Measurements from ENCODE around the gene TOM1L2.

DNA sequence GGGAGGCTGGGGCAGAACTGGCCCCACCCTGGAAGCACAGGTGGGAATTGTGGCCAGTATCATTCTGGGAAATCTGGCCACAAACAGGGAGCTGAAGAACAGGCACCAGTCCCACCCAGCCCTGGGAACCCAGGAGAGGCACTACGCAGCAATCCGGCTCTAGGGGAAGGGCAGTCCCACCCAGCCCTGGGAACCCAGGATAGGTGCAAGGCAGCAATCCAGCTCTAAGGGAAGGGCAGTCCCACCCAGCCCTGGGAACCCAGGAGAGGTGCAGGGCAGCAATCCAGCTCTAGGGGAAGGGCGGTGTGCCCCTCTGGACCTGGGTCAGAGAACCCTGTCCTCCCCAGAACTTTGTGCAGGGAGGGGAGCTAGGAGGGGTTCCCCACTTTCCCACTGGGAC is 7.6 kb upstream of the TOM1L2 start:
- TF ChIP-seq, protein P1, sequence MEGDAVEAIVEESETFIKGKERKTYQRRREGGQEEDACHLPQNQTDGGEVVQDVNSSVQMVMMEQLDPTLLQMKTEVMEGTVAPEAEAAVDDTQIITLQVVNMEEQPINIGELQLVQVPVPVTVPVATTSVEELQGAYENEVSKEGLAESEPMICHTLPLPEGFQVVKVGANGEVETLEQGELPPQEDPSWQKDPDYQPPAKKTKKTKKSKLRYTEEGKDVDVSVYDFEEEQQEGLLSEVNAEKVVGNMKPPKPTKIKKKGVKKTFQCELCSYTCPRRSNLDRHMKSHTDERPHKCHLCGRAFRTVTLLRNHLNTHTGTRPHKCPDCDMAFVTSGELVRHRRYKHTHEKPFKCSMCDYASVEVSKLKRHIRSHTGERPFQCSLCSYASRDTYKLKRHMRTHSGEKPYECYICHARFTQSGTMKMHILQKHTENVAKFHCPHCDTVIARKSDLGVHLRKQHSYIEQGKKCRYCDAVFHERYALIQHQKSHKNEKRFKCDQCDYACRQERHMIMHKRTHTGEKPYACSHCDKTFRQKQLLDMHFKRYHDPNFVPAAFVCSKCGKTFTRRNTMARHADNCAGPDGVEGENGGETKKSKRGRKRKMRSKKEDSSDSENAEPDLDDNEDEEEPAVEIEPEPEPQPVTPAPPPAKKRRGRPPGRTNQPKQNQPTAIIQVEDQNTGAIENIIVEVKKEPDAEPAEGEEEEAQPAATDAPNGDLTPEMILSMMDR (IDR thresholded peaks at IDR 0.05; ENCODE audit: insufficient read depth, low read length), result no peak
- no peak for TF ChIP-seq POLR2AphosphoS5 (IDR thresholded peaks at IDR 0.05; ENCODE audit: low read depth)
- TF ChIP-seq, protein P2, sequence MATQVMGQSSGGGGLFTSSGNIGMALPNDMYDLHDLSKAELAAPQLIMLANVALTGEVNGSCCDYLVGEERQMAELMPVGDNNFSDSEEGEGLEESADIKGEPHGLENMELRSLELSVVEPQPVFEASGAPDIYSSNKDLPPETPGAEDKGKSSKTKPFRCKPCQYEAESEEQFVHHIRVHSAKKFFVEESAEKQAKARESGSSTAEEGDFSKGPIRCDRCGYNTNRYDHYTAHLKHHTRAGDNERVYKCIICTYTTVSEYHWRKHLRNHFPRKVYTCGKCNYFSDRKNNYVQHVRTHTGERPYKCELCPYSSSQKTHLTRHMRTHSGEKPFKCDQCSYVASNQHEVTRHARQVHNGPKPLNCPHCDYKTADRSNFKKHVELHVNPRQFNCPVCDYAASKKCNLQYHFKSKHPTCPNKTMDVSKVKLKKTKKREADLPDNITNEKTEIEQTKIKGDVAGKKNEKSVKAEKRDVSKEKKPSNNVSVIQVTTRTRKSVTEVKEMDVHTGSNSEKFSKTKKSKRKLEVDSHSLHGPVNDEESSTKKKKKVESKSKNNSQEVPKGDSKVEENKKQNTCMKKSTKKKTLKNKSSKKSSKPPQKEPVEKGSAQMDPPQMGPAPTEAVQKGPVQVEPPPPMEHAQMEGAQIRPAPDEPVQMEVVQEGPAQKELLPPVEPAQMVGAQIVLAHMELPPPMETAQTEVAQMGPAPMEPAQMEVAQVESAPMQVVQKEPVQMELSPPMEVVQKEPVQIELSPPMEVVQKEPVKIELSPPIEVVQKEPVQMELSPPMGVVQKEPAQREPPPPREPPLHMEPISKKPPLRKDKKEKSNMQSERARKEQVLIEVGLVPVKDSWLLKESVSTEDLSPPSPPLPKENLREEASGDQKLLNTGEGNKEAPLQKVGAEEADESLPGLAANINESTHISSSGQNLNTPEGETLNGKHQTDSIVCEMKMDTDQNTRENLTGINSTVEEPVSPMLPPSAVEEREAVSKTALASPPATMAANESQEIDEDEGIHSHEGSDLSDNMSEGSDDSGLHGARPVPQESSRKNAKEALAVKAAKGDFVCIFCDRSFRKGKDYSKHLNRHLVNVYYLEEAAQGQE (IDR thresholded peaks at IDR 0.05; ENCODE audit: insufficient replicate concordance, low read depth), result no peak
- TF ChIP-seq SPI1 (IDR thresholded peaks at IDR 0.05; ENCODE audit: borderline replicate concordance, low read depth), result no peak
